Measurements from ENCODE around the gene MAML3.

MAML3 gene
- 3.8 to 20.5 (median 7.9) reads per million in 17 experiments for total RNA-seq

DNA sequence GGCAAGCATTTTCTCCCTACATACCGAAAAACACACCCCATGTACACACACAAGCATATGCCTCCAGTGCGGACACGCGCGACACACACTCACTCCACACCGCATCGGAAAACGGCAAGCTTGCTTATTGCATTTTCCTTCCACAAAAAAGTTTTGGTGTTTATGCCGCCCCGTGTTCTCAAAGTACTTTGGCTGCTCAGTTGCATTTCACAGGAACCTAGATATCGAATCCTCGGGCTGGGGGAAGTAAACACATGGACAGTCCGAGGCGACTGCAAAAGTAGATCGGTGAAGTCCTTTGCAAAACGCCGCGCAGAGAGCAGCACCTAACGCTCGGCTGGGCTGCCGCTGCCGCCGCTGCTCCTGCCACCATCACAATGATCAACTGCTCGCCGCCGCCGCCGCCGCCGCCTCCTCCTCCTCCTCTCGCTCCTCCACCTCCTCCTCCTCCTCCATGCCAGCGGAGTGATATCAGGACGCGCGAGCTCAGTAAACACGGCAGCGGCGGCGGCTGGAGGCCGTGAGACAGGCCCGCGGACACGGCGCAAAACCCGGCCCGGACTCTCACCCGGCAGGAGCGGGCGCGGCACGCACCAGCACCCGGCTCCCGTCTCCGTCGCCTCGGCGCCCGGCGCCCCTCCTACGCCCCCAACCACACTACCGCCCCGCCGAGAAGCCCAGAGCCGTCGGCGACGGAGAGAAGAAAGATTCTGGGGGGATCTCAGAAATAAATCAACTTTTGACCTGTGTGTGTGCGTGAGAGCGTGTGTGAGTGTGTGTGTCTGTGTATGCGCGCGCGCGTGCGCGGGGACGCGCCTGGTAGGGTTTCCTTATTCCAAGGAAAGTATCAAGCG, at the start of gene MAML3:
Gene MAML3, minus strand, starts transcription at position 467 of the 854 bp plus-strand sequence. CDS start 857 bp downstream, outside the sequence.
- peak; percentile 92 to 97 (median 96) for DNase-seq

DNA sequence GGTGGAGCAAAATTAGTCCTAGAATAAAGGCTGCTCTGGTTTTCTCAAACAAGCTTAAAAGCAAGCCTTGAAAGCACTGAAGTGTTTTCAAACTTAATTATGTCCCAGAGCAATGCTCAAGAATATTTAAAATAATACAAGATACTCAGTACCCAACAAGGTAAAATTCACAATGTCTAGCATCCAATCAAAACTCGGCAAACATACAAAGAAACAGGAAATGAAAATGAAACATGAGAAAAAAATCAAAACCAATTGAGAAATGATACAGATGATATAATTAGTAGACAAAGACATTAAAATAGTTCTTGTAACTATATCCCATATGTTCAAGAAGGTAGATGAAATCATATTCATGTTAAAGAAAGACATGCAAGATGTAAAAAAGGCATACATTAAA, 45.0 kb upstream of the MAML3 start:
- no peak for DNase-seq

DNA sequence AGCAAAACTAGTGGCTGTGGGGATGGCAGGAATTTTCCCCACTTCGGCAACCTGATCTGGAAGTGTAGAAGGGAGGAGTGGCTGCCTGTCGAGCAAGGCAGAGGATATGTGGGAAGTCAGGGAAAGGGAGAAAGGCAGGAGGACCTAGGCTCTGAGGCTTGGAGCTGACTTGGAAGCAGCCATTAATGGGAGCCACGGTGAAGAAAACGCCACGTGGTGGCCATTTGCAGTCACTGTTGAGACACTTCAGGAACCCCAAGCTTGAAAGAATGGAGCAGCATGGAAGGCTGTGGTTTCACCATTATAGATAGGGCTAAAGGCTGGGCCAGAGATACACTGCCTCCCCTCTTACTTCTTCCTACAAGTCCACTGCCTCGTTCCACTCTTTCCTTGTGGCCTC, 41.8 kb upstream of the MAML3 start:
- no peak for DNase-seq

DNA sequence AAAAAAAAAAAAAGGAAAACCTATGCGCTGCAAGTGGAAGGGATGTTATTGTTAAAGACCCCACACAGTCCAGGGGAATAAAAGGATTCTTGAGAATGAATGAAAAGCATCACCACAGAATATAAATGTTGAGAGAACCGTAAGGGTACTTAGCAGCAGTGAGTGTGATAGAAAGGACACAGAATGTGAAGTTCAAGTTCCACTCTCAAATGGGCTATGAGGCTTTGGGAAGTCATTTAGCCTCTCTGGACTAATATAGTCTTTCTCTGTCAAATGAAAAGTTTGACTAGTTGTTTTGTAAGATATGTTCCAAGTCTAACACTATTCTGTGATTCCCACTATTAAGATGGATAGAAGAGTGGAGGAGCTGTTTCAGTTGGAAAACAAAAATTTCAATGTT, 35.8 kb upstream of the MAML3 start:
- no peak for DNase-seq

- DNase-seq: no peak
These were observed 35.0 kb upstream of the MAML3 start for GRCh38 chr4:140188975-140189374.

- DNase-seq: no peak
These were observed 33.3 kb upstream of the MAML3 start for GRCh38 chr4:140187316-140187695.

DNA sequence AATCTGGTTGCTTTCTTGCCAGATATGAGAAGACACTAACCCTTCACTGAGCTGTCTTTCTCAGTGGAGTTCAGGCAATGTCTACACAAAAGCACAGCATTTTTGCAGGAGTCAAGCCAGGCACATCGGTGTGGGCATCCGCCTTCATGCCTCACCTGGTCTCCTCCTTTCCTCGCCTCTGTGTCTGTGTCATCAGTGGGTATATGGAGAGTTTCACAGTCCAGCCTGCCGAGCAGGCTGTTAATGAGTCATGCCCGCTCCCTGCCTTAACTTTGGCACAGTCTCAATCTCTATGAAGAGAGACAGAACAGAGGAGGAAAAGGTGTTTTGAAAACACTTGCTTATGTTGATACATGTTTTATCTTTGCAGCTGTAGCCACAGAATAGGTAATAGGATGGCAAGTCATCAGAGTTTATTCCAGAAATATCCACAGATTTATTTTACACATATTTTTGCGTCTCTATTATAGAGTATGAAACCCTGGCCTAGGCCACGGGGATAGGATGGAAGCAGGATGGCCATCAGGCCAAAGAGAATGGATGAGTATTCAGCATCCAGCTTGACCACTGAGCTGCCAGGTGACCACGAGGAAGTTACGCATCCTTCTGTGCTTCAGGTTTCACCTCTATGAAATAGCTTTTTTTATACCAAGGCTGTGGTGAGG, 32.8 kb upstream of the MAML3 start:
- DNase-seq: no peak

- no peak for DNase-seq
These were observed 32.1 kb upstream of the MAML3 start for GRCh38 chr4:140186082-140186438.

DNA sequence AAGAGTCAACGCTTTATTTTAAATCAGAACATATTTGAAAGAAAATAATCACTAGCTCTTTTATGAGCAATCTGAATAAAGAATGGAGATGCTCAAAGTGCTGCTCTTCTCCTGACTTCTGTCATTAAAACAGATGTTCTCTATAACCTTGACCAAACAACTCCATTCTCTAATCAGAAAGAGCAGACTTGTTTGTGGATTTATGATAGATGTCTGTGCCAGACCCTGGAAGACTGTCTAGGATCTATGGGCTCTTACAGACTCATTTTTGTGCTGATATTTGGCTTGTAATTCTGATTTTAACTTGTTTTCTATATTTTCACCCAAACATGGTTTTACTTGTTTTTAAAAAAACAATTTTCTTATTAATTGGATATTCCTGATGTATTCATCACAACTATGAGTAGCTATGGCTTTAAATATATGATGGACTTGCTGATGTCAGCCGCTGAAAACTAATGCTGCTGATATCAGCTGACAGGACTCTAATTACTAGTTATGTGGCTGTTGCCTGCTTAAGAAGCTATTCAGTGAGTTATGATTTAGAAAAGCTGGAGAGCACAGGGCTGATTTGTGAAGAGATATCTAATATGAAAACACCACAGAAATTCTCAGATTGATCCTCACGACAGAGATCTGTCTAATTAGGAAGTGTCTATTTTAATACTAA, 31.6 kb upstream of the MAML3 start:
- DNase-seq: no peak

DNA sequence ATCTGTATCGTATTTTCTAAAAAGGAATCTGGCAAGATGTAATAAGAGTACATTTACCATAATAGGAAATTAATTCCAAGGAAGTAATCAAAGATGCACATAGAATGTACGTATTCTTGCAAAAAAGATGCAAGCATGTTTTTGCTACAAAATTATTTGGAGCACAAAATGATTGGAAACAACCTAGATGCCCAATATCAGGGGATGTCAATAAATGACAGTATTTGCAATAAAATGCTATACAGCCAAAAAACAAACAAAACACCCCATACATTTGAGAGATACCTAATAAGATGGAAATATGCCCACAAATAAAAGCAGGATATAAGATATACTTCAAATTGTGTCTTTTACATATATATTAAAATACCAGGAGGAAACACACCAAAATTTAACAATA, 29.3 kb upstream of the MAML3 start:
- no peak for DNase-seq

DNA sequence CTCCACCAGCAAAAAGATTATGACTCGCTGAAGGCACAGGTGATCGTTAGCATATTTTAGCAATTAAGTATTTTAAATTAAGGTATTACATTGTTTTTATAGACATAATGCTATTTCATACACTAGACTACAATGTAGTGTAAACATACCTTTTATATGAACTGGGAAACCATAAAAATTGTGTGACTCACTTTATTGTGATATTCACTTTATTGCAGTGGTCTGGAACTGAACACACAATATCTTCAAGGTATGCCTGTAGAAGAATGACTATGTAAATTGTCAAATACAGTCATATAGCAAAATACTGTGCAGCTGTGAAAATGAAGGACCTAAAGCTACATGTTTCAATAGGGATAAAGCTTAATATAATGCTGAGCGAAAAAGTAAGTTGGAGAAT, 26.6 kb upstream of the MAML3 start:
- DNase-seq: no peak

GRCh38 chr4:140176735-140177134, 22.8 kb upstream of the MAML3 start:
- DNase-seq: peak in 1 of 4 experiments; percentile 14

DNA sequence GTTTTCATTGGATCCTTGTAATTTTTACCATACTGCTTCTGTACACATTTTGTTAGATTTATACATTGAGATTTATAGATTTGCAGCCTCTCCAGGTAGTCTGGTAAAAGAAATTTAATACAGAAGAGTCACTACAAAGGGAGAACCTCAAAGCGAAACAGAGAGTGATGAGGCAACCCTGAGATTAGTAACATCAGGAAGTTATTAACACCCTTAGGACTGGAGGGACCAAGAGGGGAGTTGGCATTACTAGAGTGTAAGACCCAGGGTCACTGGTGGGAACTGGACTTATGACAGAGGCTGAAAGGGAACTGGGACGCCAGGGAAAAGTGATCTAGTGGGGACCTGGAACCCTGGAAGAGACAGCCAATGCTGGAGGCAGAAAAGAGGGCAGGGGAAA, 20.6 kb upstream of the MAML3 start:
- DNase-seq: peak; percentile 36 to 60 (median 52)

DNA sequence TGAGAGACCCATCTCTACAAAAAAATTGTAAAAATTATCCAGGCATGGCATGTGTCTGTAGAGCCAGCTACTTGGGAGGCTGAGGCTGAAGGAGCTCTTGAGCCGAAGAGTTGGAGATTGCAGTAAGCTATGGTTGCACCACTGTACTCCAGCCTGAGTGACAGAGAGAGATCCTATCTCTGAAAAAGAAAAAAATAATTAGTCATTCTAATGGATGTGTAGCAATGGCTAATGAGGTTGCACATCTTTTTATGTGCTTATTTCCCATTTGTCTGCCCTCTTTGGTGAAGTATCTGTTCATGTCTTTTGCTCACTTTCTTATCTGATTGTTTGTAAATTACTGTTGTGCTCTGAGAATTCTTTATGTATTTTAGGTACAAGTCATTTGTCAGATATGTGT, 19.0 kb upstream of the MAML3 start:
- DNase-seq: no peak

DNA sequence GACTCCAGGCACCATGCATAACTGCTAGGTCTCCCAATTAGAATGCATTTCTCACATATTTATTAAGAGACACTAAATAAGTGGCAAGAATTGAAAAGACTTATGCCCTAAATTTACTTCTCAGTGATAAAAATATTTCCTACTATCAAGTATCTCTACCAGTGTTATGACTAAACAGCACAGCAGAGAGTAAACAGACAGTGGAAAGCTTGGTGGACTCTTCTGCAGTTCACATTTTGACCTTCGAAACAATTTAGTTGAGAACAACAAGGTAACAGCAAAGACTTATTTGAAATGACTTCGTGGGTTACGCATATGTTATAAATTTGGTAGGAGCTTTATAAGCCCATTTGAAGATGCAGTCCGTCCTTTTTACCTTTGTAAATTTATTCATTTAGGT, 16.3 kb upstream of the MAML3 start:
- no peak for DNase-seq

DNA sequence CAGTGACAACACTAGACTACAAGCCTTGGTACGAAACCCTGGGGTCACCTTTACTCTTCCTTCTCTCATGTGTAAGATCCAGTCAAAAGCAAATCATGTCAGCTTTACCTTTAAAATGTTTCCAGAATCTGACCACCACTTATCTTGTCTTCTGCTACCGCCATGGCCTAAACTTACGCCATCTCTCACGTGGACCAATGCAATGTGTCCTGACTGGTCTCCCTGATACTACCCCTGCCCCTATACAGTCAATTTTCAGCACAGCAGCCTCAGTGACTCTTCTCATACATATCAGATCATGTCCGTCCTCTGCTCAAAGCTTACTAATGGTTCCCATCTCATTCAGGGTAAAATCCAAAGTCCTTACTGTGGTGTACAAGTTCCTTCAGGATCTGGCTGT, 15.0 kb upstream of the MAML3 start:
- no peak for DNase-seq

GRCh38 chr4:140168474-140168873, 14.5 kb upstream of the MAML3 start:
- DNase-seq: no peak

DNA sequence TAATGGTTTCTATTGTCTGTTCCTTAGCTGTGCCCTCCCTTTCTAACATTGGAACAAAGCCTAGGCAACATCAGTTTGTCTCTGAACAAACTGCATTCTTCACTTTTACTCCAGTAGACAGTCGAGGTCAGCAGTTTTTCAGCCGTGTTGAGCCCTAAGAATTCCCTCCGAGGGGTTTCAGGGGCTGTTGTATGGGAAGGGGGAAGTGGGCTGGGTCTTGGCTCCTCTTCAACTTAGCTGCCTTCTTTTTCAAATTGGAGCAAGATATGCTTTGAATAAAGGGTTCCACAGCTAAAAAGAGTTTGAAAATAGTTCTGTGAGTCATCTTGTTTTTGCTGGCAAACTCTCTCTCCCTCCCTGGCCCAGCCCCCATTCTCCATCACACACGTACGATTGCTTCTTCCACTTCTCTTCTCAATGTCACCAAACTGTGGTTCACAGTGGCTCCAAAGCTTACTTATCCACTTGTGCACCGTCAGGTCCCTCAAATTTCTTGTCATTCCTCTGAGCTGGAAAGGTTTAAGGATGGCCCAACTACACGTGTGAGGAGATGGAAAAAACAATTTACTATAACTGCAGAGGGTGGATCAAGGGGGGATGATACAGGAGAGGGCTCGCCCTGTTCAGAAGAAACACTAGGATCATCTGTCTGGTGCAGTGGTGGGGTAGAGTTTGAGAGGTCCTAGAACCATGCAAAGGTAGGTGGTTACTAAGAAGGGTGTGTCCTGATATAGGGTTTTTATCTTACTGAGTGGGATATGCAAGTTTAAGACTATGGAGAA, 9.2 kb upstream of the MAML3 start:
- peak in 2 of 4 experiments; percentile 17 to 21 for DNase-seq

GRCh38 chr4:140162596-140162995, 8.6 kb upstream of the MAML3 start:
- DNase-seq: peak in 2 of 4 experiments; percentile 19 to 27

- DNase-seq: peak in 3 of 4 experiments; percentile 51 to 67 (median 64)
These were observed 4.5 kb upstream of the MAML3 start for GRCh38 chr4:140158365-140159030.

DNA sequence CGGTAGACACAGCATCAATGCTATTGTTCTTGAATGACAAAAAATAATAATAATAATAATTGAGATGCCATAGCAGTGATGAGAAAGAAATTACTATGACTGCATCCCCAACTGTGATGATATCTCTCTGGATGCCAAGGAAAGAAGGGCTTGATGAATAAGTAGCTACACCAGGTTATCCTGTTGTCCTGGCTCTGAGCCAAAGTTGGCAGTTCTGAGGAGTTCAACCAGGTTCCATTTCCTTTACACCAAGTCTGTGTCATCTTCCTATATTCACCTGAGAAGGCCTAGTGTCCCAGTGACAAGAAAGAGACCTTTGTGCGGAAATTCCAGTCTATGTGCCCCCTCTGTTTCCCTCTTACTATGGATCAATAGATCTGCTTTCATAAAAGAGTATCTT, 3.4 kb upstream of the MAML3 start:
- no peak for DNase-seq

DNA sequence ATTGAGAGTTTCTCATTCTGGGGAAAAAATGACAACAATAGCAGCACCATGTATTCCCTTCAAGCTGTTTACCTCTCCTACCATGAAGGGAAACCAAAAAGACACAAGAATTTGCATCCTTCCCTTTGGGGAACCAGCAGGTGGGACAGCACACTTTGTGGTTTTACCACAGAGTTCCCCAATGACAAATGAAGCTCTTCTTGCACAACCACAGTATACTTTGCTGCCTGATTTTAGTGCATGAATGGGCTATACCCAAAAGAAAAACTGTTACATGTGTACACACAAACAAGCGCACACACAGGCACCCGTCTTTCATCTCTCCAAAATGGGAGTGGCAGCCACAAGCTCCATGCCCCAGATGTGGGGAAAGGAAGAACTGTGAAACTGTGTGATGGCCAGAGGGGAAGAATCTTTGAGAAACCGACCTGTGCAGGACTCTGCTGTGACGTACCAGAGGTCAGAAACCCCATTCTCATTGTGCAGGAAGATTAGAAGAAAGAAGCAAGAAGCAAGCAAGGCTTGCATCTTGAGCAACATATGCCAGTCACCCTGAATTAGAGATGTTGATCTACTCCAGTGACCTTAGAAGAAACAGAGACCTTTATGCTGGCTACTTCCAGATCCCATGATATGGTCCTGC, 2.7 kb upstream of the MAML3 start:
- DNase-seq: peak in 3 of 4 experiments; percentile 22 to 43 (median 38)
